ENCODE measurements around the gene FKBP1C.
"Not testable (repeated sequence)": the region's sequence is repeated elsewhere in the genome, so short reads cannot be mapped to it uniquely, and the experiment has no call there.

The FKBP1C gene

DNA sequence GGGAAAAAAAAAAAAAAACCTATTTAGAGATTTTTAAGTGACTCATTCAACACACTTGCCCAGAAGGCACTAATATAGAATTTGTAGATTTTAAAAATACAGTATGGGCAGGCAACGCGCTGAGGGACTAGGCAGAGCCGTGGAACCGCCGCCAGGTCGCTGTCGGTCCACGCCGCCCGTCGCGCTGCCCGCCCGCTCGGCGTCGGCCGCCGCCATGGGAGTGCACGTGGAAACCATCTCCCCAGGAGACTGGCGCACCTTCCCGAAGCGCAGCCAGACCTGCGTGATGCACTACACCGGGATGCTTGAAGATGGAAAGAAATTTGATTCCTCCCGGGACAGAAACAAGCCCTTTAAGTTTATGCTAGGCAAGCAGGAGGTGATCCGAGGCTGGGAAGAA lies at the start of gene FKBP1C:
Gene FKBP1C (plus strand): TSS at position 127 of the 400 bp plus-strand sequence.
- H3K4me3 ChIP-seq (ENCODE audit: low read depth in 1 of 2, low read length in 2 of 2); H3K36me3 ChIP-seq (ENCODE audit: control insufficient read depth in 1 of 2, insufficient read depth in 2 of 2, low read length in 2 of 2); H3K9me3 ChIP-seq (ENCODE audit: control insufficient read depth in 1 of 2, low read length in 2 of 2); H3K27me3 ChIP-seq (ENCODE audit: low read depth, low read length); H3K27ac ChIP-seq (ENCODE audit: low read length); H3K4me1 ChIP-seq (ENCODE audit: control insufficient read depth in 1 of 2, insufficient read depth in 2 of 2, low read length in 2 of 2): not testable (repeated sequence)

DNA sequence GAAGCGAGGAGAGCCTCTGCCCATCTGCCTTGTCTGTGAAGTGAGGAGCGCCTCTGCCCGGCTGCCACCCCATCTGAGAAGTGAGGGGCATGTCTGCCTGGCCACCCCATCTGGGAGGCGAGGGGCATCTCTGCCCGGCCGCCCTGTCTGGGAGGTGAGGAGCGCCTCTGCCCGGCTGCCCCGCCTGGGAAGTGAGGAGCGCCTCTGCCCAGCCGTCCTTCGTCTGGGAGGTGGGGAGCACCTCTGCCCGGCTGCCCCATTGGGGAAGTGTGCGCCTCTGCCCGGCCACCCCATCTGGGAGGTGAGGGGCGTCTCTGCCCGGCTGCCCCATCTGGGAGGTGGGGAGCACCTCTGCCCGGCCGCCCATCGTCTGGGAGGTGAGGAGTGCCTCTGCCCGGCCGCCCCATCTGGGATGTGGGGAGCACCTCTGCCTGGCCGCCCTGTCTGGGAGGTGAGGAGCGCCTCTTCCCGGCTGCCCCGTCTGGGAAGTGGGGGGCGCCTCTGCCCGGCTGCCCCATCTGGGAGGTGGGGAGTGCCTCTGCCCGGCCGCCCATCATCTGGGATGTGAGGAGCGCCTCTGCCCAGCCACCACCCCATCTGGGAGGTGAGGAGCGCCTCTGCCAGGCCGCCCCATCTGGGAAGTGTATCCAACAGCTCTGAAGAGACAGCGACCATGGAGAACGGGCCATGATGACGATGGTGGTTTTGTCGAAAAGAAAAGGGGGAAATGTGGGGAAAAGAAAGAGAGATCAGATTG lies 47.0 kb upstream of the FKBP1C start:
- not testable (repeated sequence) for H3K36me3 ChIP-seq (ENCODE audit: control insufficient read depth in 1 of 2, insufficient read depth in 2 of 2, low read length in 2 of 2); H3K4me3 ChIP-seq (ENCODE audit: low read depth in 1 of 2, low read length in 2 of 2); H3K27me3 ChIP-seq (ENCODE audit: low read depth, low read length); H3K27ac ChIP-seq (ENCODE audit: low read length); H3K4me1 ChIP-seq (ENCODE audit: control insufficient read depth in 1 of 2, insufficient read depth in 2 of 2, low read length in 2 of 2); H3K9me3 ChIP-seq (ENCODE audit: control insufficient read depth in 1 of 2, low read length in 2 of 2)

DNA sequence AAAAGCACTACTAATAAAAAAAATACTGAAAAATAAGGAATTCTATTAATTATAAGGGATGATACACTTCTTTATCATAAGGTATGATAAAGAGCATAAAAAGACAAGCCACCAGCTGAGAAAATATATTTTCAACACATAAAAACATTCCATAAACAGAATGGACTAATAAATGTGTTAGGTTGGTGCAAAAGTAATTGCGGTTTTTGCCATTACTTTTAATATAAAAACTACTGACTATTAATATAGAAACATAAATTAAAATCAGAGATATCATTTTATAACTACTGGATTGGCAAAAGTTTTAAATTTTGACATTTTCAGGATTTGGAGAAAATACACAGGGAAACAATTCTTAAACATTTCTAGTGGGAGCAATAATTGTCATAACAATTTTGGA lies 37.1 kb upstream of the FKBP1C start:
- Histone ChIP-seq H3K4me3 (ENCODE audit: low read depth in 1 of 2, low read length in 2 of 2) (no peak overlapping the region), H3K27me3 (ENCODE audit: low read depth, low read length) (no peaks in the 10 kb centered on the region), H3K4me1 (ENCODE audit: control insufficient read depth in 1 of 2, insufficient read depth in 2 of 2, low read length in 2 of 2) (no peaks in the 10 kb centered on the region), H3K36me3 (ENCODE audit: control insufficient read depth in 1 of 2, insufficient read depth in 2 of 2, low read length in 2 of 2) (no peaks in the 10 kb centered on the region), H3K27ac (ENCODE audit: low read length) (no peak overlapping the region), H3K9me3 (ENCODE audit: control insufficient read depth in 1 of 2, low read length in 2 of 2) (no peaks in the 10 kb centered on the region)

DNA sequence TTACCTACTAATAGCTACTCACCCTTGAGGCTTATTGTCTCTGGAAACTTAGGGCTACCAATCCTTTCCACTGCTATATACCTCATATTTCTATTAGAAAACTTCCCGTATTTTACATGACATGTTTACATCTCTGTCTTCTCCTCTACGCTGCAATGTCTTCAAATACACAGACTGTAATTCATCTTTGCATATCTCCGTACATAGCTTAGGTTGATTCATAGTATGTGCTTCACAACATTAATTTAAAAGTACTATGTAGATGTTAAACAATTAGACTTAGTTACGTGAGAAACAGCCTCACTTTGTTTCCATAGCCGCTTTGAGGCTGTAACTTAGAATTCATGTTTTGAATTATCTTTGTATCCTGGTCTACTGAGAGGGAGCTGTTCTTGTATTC lies 35.1 kb upstream of the FKBP1C start:
- Histone ChIP-seq H3K27me3 (ENCODE audit: low read depth, low read length) (no peaks in the 10 kb centered on the region), H3K27ac (ENCODE audit: low read length) (no peak overlapping the region), H3K9me3 (ENCODE audit: control insufficient read depth in 1 of 2, low read length in 2 of 2) (no peaks in the 10 kb centered on the region), H3K36me3 (ENCODE audit: control insufficient read depth in 1 of 2, insufficient read depth in 2 of 2, low read length in 2 of 2) (no peaks in the 10 kb centered on the region), H3K4me1 (ENCODE audit: control insufficient read depth in 1 of 2, insufficient read depth in 2 of 2, low read length in 2 of 2) (no peaks in the 10 kb centered on the region), H3K4me3 (ENCODE audit: low read depth in 1 of 2, low read length in 2 of 2) (no peak overlapping the region)

DNA sequence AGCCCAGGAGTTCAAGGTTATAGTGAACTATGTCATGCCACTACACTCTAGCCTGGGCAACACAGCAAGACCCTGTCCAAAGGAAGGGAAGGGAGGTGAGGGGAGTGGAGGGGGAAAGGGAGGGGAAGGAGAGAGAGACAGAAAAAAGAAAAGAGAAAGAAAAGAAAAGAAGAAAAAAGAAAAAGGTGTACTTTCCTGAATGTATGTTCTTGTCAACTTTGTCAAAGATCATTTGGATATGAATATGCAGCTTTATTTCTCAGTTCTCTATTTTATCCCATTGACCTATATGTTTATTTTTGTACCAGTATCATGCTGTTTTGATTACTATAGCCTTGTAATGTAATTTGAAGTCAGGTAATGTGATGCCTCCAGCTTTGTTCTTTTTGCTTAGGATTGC lies 30.9 kb upstream of the FKBP1C start:
- H3K36me3 ChIP-seq (ENCODE audit: control insufficient read depth in 1 of 2, insufficient read depth in 2 of 2, low read length in 2 of 2), result no peaks in the 10 kb centered on the region

DNA sequence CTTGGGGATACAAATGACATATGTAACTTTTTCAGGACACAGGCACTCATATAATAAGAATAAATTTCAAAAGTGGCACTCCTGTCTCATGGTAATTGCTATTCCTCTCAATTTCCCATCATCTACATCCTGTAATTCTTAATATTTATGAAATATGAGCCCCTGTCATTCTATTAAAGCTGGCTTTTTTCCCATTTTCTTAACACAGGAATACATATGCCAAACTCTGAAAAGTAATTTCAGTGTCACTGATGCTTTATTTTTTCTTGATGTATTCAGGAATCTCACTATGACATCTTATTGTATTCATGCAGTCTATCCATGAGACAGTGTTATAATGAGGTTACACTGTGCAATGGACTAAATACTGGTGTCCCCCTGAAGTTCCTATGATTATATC lies 24.3 kb upstream of the FKBP1C start:
- no peaks in the 10 kb centered on the region for H3K4me1 ChIP-seq (ENCODE audit: control insufficient read depth in 1 of 2, insufficient read depth in 2 of 2, low read length in 2 of 2)
- no peaks in the 10 kb centered on the region for H3K36me3 ChIP-seq (ENCODE audit: control insufficient read depth in 1 of 2, insufficient read depth in 2 of 2, low read length in 2 of 2)
- no peak overlapping the region for H3K27ac ChIP-seq (ENCODE audit: low read length)
- no peak overlapping the region for H3K4me3 ChIP-seq (ENCODE audit: low read depth in 1 of 2, low read length in 2 of 2)
- H3K27me3 ChIP-seq (ENCODE audit: low read depth, low read length), result no peaks in the 10 kb centered on the region
- H3K9me3 ChIP-seq (ENCODE audit: control insufficient read depth in 1 of 2, low read length in 2 of 2), result no peaks in the 10 kb centered on the region

More for the DNA sequence above, 30.9 kb upstream of the FKBP1C start:
- H3K4me1 ChIP-seq (ENCODE audit: control insufficient read depth in 1 of 2, insufficient read depth in 2 of 2, low read length in 2 of 2), result no peaks in the 10 kb centered on the region
- no peaks in the 10 kb centered on the region for H3K27me3 ChIP-seq (ENCODE audit: low read depth, low read length)
- no peak overlapping the region for H3K4me3 ChIP-seq (ENCODE audit: low read depth in 1 of 2, low read length in 2 of 2)
- no peaks in the 10 kb centered on the region for H3K9me3 ChIP-seq (ENCODE audit: control insufficient read depth in 1 of 2, low read length in 2 of 2)
- H3K27ac ChIP-seq (ENCODE audit: low read length), result no peak overlapping the region

DNA sequence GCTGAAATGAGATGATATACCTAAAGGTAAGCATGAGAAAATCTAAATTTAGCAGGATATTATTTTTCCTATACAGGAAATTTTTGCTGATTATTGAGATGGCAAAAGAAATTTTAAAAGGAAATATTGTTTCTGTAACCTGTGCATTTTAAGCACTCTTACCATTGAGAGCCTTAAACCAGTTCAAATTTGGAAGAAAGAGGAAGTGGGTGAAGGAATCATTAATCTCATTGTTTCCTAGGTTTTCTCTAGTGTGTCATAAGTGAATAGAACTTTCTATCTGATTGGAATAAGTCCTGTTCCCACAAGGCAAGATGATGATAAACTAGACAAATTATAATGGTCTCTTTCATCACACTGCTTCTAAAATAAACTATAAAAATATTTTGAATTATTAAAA lies 22.4 kb upstream of the FKBP1C start:
- Histone ChIP-seq H3K4me3 (ENCODE audit: low read depth in 1 of 2, low read length in 2 of 2) (no peak overlapping the region), H3K27ac (ENCODE audit: low read length) (no peak overlapping the region), H3K36me3 (ENCODE audit: control insufficient read depth in 1 of 2, insufficient read depth in 2 of 2, low read length in 2 of 2) (no peaks in the 10 kb centered on the region), H3K27me3 (ENCODE audit: low read depth, low read length) (no peaks in the 10 kb centered on the region), H3K4me1 (ENCODE audit: control insufficient read depth in 1 of 2, insufficient read depth in 2 of 2, low read length in 2 of 2) (no peaks in the 10 kb centered on the region), H3K9me3 (ENCODE audit: control insufficient read depth in 1 of 2, low read length in 2 of 2) (no peaks in the 10 kb centered on the region)

DNA sequence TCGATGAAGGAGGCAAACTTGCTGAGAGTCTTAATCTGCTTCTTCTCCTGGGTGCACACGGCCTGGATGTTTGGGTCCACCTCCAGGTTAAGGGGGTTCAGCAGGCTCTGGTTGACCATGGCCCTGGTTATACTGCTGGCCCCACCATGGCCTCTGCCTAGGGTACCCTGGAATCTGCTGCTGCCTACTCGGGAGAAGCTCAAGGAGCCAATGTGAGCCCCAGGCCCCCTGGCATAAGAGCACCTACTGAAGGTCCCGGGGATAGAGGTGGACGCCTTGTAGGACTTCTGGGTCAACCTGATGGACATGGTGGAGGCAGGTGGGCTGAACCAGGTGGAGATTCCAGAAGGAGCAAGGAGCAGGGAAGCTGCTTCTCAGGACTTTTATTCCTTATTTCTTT lies 17.9 kb upstream of the FKBP1C start:
- Histone ChIP-seq H3K4me1 (ENCODE audit: control insufficient read depth in 1 of 2, insufficient read depth in 2 of 2, low read length in 2 of 2) (no peaks in the 10 kb centered on the region), H3K36me3 (ENCODE audit: control insufficient read depth in 1 of 2, insufficient read depth in 2 of 2, low read length in 2 of 2) (no peaks in the 10 kb centered on the region), H3K9me3 (ENCODE audit: control insufficient read depth in 1 of 2, low read length in 2 of 2) (no peaks in the 10 kb centered on the region), H3K4me3 (ENCODE audit: low read depth in 1 of 2, low read length in 2 of 2) (no peak overlapping the region), H3K27ac (ENCODE audit: low read length) (no peak overlapping the region), H3K27me3 (ENCODE audit: low read depth, low read length) (no peaks in the 10 kb centered on the region)

DNA sequence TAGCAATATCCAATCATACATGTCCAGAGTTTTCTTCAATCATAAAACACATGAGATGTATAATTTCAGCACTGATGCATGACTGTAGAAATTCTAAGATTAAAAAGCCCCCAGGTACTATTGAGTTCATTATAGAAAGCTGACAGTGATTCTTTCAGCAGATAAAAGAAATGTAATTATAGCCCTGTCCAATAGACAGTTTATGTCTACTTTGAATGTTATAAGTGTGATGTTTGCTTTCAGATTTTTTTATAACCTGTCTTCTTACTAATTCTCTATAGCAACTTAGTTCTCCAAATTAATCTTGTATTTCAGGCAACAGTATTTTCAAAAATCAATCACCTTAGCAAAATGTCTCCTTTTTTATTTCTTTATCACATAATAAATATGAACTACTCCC lies 13.5 kb upstream of the FKBP1C start:
- H3K9me3 ChIP-seq (ENCODE audit: control insufficient read depth in 1 of 2, low read length in 2 of 2), result no peaks in the 10 kb centered on the region
- H3K36me3 ChIP-seq (ENCODE audit: control insufficient read depth in 1 of 2, insufficient read depth in 2 of 2, low read length in 2 of 2), result no peaks in the 10 kb centered on the region
- no peaks in the 10 kb centered on the region for H3K27me3 ChIP-seq (ENCODE audit: low read depth, low read length)
- no peak overlapping the region for H3K4me3 ChIP-seq (ENCODE audit: low read depth in 1 of 2, low read length in 2 of 2)
- H3K4me1 ChIP-seq (ENCODE audit: control insufficient read depth in 1 of 2, insufficient read depth in 2 of 2, low read length in 2 of 2), result no peaks in the 10 kb centered on the region
- H3K27ac ChIP-seq (ENCODE audit: low read length), result no peak overlapping the region

DNA sequence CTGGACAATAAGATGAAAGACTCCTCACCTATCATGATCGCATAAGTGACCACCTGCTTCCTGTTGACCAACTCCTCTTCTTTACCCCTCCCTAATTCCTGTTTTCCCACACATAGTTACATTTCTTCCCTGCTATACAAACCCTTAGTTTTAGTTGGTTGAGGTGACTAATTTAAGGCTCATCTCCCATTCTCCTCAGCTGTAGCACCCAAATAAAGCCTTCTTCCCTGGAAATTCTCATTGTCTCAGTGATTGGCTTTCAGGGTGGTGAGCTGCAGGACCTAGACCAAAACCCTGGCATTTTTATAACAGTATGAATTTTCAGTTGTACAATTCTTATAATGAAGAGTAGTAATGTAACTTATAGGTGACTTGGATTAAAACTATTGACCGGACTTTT lies 2.1 kb downstream of the FKBP1C start:
- H3K27me3 ChIP-seq (ENCODE audit: low read depth, low read length), result no peaks in the 10 kb centered on the region
- peaks cover 3 to 4% of the 10 kb centered on the region in 2 donors for H3K9me3 ChIP-seq (ENCODE audit: control insufficient read depth in 1 of 2, low read length in 2 of 2)
- H3K4me3 ChIP-seq (ENCODE audit: low read depth in 1 of 2, low read length in 2 of 2), result no peak overlapping the region
- no peaks in the 10 kb centered on the region for H3K36me3 ChIP-seq (ENCODE audit: control insufficient read depth in 1 of 2, insufficient read depth in 2 of 2, low read length in 2 of 2)
- no peak overlapping the region for H3K27ac ChIP-seq (ENCODE audit: low read length)
- no peaks in the 10 kb centered on the region for H3K4me1 ChIP-seq (ENCODE audit: control insufficient read depth in 1 of 2, insufficient read depth in 2 of 2, low read length in 2 of 2)

DNA sequence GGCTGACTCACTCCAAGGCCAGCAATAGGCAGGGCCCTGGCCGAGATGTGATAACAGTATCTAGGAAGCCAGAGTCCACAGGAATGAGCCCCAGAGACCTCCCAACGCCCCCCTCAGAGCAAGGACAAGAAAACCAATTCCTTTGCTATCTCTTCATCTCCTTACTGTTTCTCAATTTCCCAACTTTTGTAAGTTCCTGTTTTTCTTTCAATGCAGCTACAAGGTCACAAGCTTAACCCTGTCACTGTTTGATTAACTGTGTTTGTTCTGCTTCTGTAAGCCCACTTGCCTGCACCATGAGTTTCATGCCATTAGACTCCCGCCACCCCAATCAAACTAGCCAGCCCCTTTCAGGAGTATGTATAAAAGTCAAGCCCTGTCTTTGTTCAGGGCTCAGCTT lies 3.5 kb downstream of the FKBP1C start:
- Histone ChIP-seq H3K27me3 (ENCODE audit: low read depth, low read length) (no peaks in the 10 kb centered on the region), H3K36me3 (ENCODE audit: control insufficient read depth in 1 of 2, insufficient read depth in 2 of 2, low read length in 2 of 2) (no peaks in the 10 kb centered on the region), H3K27ac (ENCODE audit: low read length) (no peak overlapping the region), H3K4me3 (ENCODE audit: low read depth in 1 of 2, low read length in 2 of 2) (no peak overlapping the region), H3K9me3 (ENCODE audit: control insufficient read depth in 1 of 2, low read length in 2 of 2) (peaks cover 3 to 4% of the 10 kb centered on the region in 2 donors), H3K4me1 (ENCODE audit: control insufficient read depth in 1 of 2, insufficient read depth in 2 of 2, low read length in 2 of 2) (no peaks in the 10 kb centered on the region)

DNA sequence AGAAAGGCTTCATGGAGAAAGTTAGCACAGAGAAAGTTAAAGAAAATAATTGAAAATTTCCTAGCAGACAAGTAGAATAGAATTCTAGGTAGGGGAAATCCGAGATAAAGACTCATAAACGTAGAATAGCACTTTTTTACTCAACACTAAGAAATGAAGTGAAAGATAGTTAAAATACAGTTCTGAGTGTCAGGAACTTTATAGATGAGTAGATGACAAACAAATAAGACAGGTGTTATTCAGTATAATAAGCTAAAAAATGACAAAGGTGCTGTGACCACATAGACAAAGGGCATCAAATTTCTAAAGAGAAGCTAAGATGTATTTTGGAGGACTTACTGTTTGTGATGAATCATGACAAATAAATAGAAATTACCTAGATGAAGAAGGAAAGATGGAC lies 12.9 kb downstream of the FKBP1C start:
- no peaks in the 10 kb centered on the region for H3K36me3 ChIP-seq (ENCODE audit: control insufficient read depth in 1 of 2, insufficient read depth in 2 of 2, low read length in 2 of 2)
- peaks cover 0 to 2% of the 10 kb centered on the region in 2 donors for H3K9me3 ChIP-seq (ENCODE audit: control insufficient read depth in 1 of 2, low read length in 2 of 2)

More for the DNA sequence above, 12.9 kb downstream of the FKBP1C start:
- Histone ChIP-seq H3K27ac (ENCODE audit: low read length) (no peak overlapping the region), H3K4me3 (ENCODE audit: low read depth in 1 of 2, low read length in 2 of 2) (no peak overlapping the region), H3K27me3 (ENCODE audit: low read depth, low read length) (no peaks in the 10 kb centered on the region), H3K4me1 (ENCODE audit: control insufficient read depth in 1 of 2, insufficient read depth in 2 of 2, low read length in 2 of 2) (no peaks in the 10 kb centered on the region)
